ENCODE results near the gene BATF3.

The BATF3 gene

DNA sequence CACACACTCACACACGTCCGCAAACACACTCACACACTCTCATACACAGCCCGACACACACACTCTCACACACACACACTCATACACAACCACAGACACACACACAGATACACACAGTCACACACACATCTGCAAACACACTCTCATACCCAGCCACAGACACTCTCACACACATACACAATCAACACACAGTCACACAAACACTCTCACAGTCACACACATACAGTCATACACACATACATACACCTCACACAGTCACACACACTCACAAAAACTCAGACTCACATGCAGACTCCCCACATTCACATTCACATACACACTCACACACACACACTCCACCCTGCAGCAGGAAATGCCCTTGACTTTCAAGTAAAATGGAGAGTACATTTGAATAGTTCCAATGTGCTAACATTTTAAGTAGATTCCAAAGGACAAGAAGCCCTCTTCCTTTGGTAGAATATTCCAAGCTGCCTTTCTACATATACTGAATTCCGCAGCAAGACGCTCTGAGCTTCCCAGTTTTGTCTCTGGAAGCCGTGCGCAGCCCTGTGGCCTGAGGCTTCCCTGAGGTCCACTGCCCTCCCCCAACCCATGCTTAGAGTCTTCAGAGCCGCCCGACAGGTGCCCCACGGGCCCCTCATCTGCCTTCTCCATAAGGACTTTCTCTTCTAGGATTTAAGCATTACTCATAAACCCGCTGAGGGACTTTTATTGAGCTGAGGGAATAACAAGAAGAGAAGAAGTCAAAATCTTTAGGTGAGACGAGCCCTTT is 9.7 kb downstream of the BATF3 start:
- Histone ChIP-seq H3K4me2 (ENCODE audit: low read length) (no peak overlapping the region), H3K4me1 (ENCODE audit: control insufficient read depth, insufficient read depth, low read length) (peaks cover 6% of the 10 kb centered on the region), H3K9me3 (replicated peaks; ENCODE audit: low read length) (no peaks in the 10 kb centered on the region), H3K9ac (ENCODE audit: low read depth, low read length) (no peak overlapping the region), H3K27me3 (ENCODE audit: control insufficient read depth, insufficient read depth, low read length) (peaks cover 7% of the 10 kb centered on the region), H3K4me3 (ENCODE audit: low read length) (no peak overlapping the region), H3K36me3 (ENCODE audit: insufficient read depth, low read length) (no peaks in the 10 kb centered on the region)

DNA sequence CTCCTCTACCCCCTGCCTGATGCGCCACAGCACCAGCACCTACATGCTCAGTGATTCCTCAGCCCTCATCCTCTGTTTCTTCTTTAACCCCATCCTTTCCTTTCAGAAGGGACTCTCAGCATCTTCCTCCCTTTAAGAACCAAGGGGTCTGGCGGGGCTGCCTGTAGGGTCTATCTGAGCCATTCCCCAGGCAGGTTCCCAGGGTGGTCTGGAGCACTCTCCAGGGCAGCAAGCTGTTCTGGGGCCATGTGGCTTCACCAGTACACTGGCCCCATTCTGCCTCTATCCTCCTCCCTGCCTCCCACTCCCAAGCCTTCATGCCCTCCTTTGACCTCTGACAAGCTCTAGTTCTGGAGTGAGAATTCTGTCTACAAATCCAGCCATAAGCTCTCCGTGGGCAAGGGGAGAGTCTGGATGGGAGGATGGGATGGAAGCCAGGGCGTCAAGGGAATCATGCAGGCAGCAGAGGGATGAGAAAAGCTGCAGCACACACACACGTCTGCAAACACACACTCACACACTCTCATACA is 10.4 kb downstream of the BATF3 start:
- Histone ChIP-seq H3K9me3 (replicated peaks; ENCODE audit: low read length) (no peaks in the 10 kb centered on the region), H3K4me2 (ENCODE audit: low read length) (no peak overlapping the region), H3K4me3 (ENCODE audit: low read length) (no peak overlapping the region), H3K9ac (ENCODE audit: low read depth, low read length) (no peak overlapping the region), H3K27me3 (ENCODE audit: control insufficient read depth, insufficient read depth, low read length) (peaks cover 7% of the 10 kb centered on the region), H3K36me3 (ENCODE audit: insufficient read depth, low read length) (no peaks in the 10 kb centered on the region), H3K4me1 (ENCODE audit: control insufficient read depth, insufficient read depth, low read length) (peaks cover 6% of the 10 kb centered on the region)

DNA sequence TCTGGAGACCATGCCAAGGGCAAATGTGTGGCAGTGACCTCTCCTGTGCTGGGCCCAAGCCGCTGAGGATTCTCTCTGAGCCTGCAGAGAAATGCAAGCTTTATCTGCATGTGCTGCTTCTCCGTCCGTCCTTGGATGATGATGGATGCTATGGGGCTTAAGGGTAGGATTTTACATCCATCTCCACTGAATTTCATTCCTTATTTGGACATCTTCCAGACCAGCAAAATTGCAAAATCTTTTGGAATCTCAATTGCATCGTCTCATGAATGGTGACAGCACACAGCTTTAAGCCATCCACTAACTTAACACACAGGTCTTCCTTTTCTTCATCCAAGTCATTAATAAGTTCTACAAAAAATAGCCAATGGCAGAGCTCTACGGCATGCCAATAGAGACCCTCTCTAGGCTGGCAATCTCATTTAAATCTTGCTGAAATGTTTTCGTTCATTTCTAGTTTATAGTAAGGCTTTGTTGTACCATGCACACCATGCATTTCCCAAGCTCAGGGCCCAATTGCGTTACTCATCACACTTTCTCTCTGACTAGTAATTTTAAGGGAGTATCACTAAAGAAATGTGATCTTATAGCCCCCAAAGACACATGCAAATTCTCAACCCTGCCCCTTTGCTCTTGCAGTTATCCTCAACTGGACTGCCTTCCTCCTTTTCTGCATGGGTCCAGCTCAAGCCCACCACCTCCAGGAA is 11.1 kb downstream of the BATF3 start:
- Histone ChIP-seq H3K4me2 (ENCODE audit: low read length) (no peak overlapping the region), H3K9me3 (replicated peaks; ENCODE audit: low read length) (no peaks in the 10 kb centered on the region), H3K36me3 (ENCODE audit: insufficient read depth, low read length) (no peaks in the 10 kb centered on the region), H3K9ac (ENCODE audit: low read depth, low read length) (no peak overlapping the region), H3K4me1 (ENCODE audit: control insufficient read depth, insufficient read depth, low read length) (peaks cover 6% of the 10 kb centered on the region), H3K4me3 (ENCODE audit: low read length) (no peak overlapping the region), H3K27me3 (ENCODE audit: control insufficient read depth, insufficient read depth, low read length) (peaks cover 7% of the 10 kb centered on the region)

DNA sequence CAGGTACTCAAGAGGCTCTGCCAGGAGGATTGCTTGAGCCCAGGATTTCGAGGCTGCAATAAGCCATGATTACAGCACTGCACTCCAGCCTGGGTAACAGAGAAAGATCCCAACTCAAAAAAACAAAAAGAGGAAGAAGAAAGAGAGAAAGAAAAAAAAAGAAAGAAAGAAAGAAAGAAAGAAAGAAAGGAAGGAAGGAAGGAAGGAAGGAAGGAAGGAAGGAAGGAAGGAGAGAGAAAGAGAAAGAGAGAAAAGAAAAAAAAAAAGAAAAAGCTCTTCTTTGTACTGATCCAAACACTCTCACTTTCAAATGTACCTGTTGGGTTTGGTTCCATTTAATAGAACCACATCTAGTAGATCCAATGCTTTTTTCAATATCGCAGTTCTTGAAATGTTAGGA is 11.8 kb downstream of the BATF3 start:
- Histone ChIP-seq H3K9ac (ENCODE audit: low read depth, low read length) (no peak overlapping the region), H3K4me3 (ENCODE audit: low read length) (no peak overlapping the region), H3K4me2 (ENCODE audit: low read length) (no peak overlapping the region), H3K36me3 (ENCODE audit: insufficient read depth, low read length) (no peaks in the 10 kb centered on the region), H3K4me1 (ENCODE audit: control insufficient read depth, insufficient read depth, low read length) (peaks cover 2% of the 10 kb centered on the region), H3K27me3 (ENCODE audit: control insufficient read depth, insufficient read depth, low read length) (peaks cover 7% of the 10 kb centered on the region), H3K9me3 (replicated peaks; ENCODE audit: low read length) (no peaks in the 10 kb centered on the region)

DNA sequence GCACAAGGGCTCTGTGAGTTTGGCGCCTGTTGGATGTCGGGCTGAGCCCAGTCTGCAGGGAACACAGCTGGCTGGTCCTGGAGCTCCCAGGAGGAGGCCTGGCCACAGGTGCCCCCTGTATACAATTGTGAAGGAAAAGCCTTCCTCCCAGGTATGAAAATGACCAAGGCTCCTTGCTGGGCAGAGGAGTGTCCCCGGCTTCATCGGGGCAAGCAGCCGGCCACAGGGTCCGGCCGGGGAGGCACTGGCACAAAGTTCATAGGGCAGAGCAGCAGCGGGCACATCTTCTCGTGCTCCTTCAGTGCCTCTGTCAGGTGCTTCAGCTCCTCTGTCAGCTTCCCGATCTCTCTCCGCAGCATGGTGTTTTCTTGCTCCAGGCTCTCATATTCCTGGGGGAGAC is 13.0 kb downstream of the BATF3 start:
- Histone ChIP-seq H3K9ac (ENCODE audit: low read depth, low read length) (no peak overlapping the region), H3K36me3 (ENCODE audit: insufficient read depth, low read length) (no peaks in the 10 kb centered on the region), H3K9me3 (replicated peaks; ENCODE audit: low read length) (no peaks in the 10 kb centered on the region), H3K27me3 (ENCODE audit: control insufficient read depth, insufficient read depth, low read length) (peaks cover 7% of the 10 kb centered on the region), H3K4me2 (ENCODE audit: low read length) (no peak overlapping the region), H3K4me3 (ENCODE audit: low read length) (no peak overlapping the region), H3K4me1 (ENCODE audit: control insufficient read depth, insufficient read depth, low read length) (no peaks in the 10 kb centered on the region)

DNA sequence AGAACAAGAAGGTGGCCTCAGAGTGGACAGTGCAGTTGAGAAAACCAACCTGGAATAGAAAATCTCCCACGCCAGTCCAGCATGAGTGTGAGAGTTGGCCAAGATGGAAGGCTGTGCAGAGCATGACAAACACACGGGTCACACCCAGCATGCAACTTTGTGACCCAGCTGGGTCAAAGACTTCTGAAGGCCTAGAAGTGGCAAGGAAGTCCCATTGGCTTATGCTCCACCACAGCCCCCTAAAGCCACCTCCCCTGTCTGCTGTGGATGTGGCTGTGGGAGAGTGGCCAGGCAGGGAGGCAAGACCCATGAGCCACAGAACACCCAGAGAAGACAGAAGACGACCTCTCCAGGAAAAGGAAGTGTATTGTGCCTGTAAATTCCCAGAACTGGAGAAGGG is 13.6 kb downstream of the BATF3 start:
- Histone ChIP-seq H3K9ac (ENCODE audit: low read depth, low read length) (no peak overlapping the region), H3K36me3 (ENCODE audit: insufficient read depth, low read length) (no peaks in the 10 kb centered on the region), H3K9me3 (replicated peaks; ENCODE audit: low read length) (no peaks in the 10 kb centered on the region), H3K27me3 (ENCODE audit: control insufficient read depth, insufficient read depth, low read length) (peaks cover 6% of the 10 kb centered on the region), H3K4me1 (ENCODE audit: control insufficient read depth, insufficient read depth, low read length) (no peaks in the 10 kb centered on the region), H3K4me2 (ENCODE audit: low read length) (no peak overlapping the region), H3K4me3 (ENCODE audit: low read length) (no peak overlapping the region)

DNA sequence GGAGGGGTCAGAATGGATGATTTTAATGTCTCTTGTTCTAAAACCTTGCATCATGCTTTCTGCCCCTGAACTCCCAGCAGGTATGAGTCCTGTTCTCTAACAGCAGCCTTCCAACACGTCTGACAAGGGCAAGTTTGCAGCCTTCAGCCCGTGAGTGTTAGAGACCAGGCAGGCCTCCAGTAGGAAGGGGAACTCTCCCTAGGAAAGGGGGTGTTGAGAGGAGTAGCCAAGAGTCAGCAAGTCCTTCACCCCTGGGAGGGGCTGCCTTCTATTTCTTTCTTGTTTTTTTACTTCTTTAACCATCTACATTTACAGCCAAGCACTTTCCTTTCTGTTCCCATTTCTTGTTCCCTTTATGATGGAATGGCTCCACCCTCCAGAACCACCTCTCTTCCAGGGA is 14.2 kb downstream of the BATF3 start:
- no peaks in the 10 kb centered on the region for H3K4me1 ChIP-seq (ENCODE audit: control insufficient read depth, insufficient read depth, low read length)
- H3K9me3 ChIP-seq (replicated peaks; ENCODE audit: low read length): no peaks in the 10 kb centered on the region
- no peaks in the 10 kb centered on the region for H3K36me3 ChIP-seq (ENCODE audit: insufficient read depth, low read length)
- H3K9ac ChIP-seq (ENCODE audit: low read depth, low read length): no peak overlapping the region
- no peak overlapping the region for H3K4me2 ChIP-seq (ENCODE audit: low read length)
- no peak overlapping the region for H3K4me3 ChIP-seq (ENCODE audit: low read length)
- H3K27me3 ChIP-seq (ENCODE audit: control insufficient read depth, insufficient read depth, low read length): peaks cover under 1% of the 10 kb centered on the region

DNA sequence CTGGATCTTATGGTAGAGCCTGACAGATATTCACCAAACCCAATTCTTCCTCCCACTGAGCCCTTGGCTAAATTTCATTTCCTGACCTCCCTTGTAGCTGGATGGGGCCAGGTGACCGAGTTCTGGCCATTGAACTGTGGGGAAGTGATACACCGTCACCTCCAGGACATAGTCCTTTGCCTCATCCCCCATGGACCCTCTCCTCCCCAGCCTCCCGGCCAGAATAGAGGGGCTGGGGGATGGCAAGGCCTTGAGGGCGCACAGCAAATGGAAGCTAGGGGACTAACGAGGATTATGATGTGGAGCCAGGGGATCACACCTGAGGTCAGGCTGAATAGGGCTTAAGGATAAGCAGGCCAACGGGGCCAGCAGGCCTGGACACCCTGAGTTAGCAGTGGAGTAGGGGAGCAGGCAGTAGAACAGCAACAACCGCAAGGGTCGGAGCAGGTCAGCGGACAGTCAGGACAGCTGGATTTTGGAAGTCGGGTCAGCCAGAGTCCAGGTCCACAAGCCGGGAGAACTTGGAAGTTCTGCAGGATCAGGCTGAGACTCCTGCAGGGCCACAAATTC is 15.0 kb downstream of the BATF3 start:
- H3K4me1 ChIP-seq (ENCODE audit: control insufficient read depth, insufficient read depth, low read length): no peaks in the 10 kb centered on the region
- H3K27me3 ChIP-seq (ENCODE audit: control insufficient read depth, insufficient read depth, low read length): no peaks in the 10 kb centered on the region
- H3K9ac ChIP-seq (ENCODE audit: low read depth, low read length): no peak overlapping the region
- no peaks in the 10 kb centered on the region for H3K36me3 ChIP-seq (ENCODE audit: insufficient read depth, low read length)
- H3K9me3 ChIP-seq (replicated peaks; ENCODE audit: low read length): no peaks in the 10 kb centered on the region
- H3K4me3 ChIP-seq (ENCODE audit: low read length): no peak overlapping the region
- H3K4me2 ChIP-seq (ENCODE audit: low read length): no peak overlapping the region

DNA sequence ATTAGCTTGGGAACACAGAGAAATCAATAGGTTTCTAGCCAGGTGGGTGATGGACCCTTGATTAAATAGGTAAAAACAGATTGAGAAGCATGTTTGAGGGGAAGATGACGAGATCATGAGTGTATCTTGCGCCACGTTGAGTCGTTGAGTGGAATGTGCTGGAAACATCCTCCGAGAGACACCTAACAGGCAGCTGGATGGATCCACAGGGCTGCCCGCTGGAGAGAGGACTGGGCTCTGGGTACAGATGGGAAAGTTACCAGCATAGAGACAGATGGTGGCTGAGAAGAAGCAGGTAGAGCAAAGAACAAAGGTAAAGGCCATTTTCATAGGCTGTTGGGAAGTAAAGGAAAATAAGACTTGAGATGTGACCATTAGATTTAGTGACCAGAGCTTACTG is 15.6 kb downstream of the BATF3 start:
- Histone ChIP-seq H3K4me2 (ENCODE audit: low read length) (no peak overlapping the region), H3K9ac (ENCODE audit: low read depth, low read length) (no peak overlapping the region), H3K4me1 (ENCODE audit: control insufficient read depth, insufficient read depth, low read length) (no peaks in the 10 kb centered on the region), H3K27me3 (ENCODE audit: control insufficient read depth, insufficient read depth, low read length) (no peaks in the 10 kb centered on the region), H3K9me3 (replicated peaks; ENCODE audit: low read length) (no peaks in the 10 kb centered on the region), H3K36me3 (ENCODE audit: insufficient read depth, low read length) (no peaks in the 10 kb centered on the region), H3K4me3 (ENCODE audit: low read length) (no peak overlapping the region)

DNA sequence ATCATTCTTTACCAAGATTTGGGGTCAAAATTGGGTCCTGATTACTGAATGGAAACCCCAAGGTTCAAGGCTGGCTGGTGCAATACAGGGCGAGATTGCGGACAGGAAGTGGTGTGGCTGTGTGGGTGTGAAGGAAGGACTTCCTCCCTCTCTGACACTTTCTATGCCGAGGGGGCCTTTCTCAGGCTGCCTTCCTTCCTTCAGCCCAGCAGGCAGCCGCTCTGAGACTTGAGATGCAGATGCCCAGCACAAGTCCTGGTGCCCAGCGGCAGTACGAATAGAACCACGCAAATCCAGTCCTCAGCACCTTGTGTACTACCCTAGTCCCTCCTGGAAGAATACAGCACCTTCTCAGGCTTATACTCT is 16.3 kb downstream of the BATF3 start:
- no peaks in the 10 kb centered on the region for H3K27me3 ChIP-seq (ENCODE audit: control insufficient read depth, insufficient read depth, low read length)
- H3K4me3 ChIP-seq (ENCODE audit: low read length): no peak overlapping the region
- H3K9me3 ChIP-seq (replicated peaks; ENCODE audit: low read length): no peaks in the 10 kb centered on the region
- no peaks in the 10 kb centered on the region for H3K36me3 ChIP-seq (ENCODE audit: insufficient read depth, low read length)
- no peak overlapping the region for H3K9ac ChIP-seq (ENCODE audit: low read depth, low read length)
- no peak overlapping the region for H3K4me2 ChIP-seq (ENCODE audit: low read length)
- H3K4me1 ChIP-seq (ENCODE audit: control insufficient read depth, insufficient read depth, low read length): no peaks in the 10 kb centered on the region

DNA sequence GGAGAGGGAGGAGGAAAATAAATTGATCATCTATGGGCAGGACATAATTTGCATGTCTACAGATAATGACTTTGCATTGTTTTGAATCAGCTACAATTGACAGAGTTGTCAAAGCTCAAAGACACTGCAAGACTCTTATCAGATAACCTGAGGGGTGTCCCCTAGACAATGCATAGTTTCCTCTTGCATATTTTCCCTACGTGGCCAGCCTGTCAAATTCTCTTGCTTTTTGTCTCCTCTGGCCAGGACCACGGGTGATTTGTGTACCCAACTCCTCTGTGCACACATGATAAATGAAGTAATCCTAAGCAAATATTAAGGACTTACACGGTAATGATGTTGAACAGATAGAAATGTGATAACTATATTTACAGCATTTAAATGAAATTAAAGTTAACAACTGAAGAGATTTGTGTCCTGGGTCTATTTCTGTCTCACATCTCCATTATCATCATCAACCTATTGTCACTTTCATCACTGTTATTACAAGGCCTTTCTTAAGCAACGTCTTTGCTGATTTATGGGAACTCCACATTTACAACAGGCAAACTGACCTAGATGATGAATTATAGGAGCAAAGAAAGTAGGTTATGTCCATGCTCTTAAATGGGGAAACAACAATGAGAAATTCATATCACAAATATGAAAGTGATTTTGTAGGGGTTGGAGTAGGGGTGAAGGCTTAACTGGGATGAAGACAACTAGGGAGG is 18.8 kb downstream of the BATF3 start:
- Histone ChIP-seq H3K4me1 (ENCODE audit: control insufficient read depth, insufficient read depth, low read length) (no peaks in the 10 kb centered on the region), H3K27me3 (ENCODE audit: control insufficient read depth, insufficient read depth, low read length) (peaks cover 9% of the 10 kb centered on the region), H3K9ac (ENCODE audit: low read depth, low read length) (no peak overlapping the region), H3K36me3 (ENCODE audit: insufficient read depth, low read length) (no peaks in the 10 kb centered on the region), H3K9me3 (replicated peaks; ENCODE audit: low read length) (no peaks in the 10 kb centered on the region), H3K4me3 (ENCODE audit: low read length) (no peak overlapping the region), H3K4me2 (ENCODE audit: low read length) (no peak overlapping the region)

All from skeletal muscle satellite cell (primary cell).